Ishikawa (cell line): ENCODE measurements around the gene GTF3C1.

Experiments
- RAD21 ChIP-seq: IDR thresholded peaks from 2 replicates; pipeline ENCODE4 v1.6.1; 2012; ENCODE audit warnings: low read depth
- TF ChIP-seq, protein P1 (sequence below): IDR thresholded peaks from 2 replicates; pipeline ENCODE4 v1.6.1; 2012

DNA sequence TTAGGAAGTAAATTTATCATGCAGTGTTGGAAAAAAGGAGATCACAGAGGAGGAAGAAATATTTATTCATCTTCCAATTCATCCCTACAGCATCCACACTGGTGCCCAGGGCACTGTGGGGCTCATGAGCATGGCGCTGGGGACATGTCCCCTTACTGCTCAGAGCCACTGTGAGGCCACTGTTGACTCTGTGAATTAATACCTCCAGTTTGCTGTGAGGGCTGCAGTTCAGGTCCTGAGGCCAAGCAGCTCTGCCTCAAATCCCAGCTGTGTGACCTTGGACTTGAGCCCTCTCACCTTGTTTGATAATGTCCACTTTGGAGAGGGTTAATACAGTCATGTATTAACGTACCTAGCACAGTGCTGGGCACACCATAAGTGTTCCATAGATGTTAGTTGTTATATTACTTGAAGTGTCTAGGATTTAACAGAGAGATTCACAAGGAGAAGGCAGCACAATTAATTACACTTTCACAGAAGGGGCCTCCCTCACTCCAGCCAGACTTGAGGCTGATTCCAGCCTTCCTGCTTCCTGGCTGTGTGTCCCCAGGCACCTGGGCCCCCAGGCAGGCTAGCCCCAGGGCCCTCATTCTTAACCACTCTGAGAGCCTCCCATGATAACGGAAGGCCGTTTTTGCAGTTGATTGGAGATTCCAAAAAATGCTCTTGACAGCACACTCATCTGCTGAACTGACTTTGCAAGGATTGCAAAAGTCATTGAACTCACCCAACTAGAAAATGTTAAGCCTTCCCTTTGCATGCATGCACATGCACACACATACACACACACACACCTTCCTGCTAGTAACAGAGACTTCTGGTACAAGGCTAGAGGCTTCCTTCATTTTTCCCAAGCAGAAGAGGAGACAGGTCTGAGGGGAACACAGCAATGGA, 29.6 kb upstream of the GTF3C1 start:
- TF ChIP-seq, protein P1, sequence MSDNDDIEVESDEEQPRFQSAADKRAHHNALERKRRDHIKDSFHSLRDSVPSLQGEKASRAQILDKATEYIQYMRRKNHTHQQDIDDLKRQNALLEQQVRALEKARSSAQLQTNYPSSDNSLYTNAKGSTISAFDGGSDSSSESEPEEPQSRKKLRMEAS, result no peak
- TF ChIP-seq RAD21, result no peak
